Fibroblast of lung (primary cell): ENCODE measurements around the gene CREB3L1. TPM values are rescaled to one million over a fixed set of nuclear protein-coding genes. Genes with fewer than 3 reads are reported as not detected.

Source experiments
- DNase-seq, 2 donors: peaks; one replicate each; pipeline versions ENCODE4 v3.0.0 to v3.0.0-alpha.2; 2010; ENCODE audit warnings: low read depth in 2 of 2
- H2AFZ ChIP-seq: 2 replicates; pipeline ENCODE4 v1.5.1; 2012; ENCODE audit warnings: low read length, control low read depth, inconsistent platforms
- H3K27ac ChIP-seq: 2 replicates; pipeline ENCODE4 v1.5.1; 2011; ENCODE audit warnings: low read length, control low read depth; ENCODE audit not compliant: insufficient read depth
- H3K27me3 ChIP-seq: 2 replicates; pipeline ENCODE4 v1.5.1; 2011; ENCODE audit warnings: mild to moderate bottlenecking, low read length; ENCODE audit not compliant: control insufficient read depth, insufficient read depth
- H3K36me3 ChIP-seq: 2 replicates; pipeline ENCODE4 v1.5.1; 2011; ENCODE audit warnings: low read length; ENCODE audit not compliant: control insufficient read depth, insufficient read depth
- H3K4me1 ChIP-seq: 2 replicates; pipeline ENCODE4 v1.5.1; 2011; ENCODE audit warnings: low read length; ENCODE audit not compliant: control insufficient read depth, insufficient read depth; ENCODE audit errors: extremely low read depth
- H3K4me2 ChIP-seq: 2 replicates; pipeline ENCODE4 v1.5.1; 2011; ENCODE audit warnings: low read length, control low read depth; ENCODE audit not compliant: insufficient read depth; ENCODE audit errors: extremely low read depth
- H3K4me3 ChIP-seq, 4 experiments: fragments of 200-600 bp in 1 of 4; sonication (generic) in 1 of 4; replicated peaks in 1 of 4; 2 replicates each; pipeline ENCODE4 v1.5.1; 2011 to 2016; ENCODE audit warnings: low read length in 4 of 4, low read depth in 3 of 4, mild to moderate bottlenecking in 3 of 4, control low read depth in 2 of 4, inconsistent platforms in 1 of 4, mixed read lengths in 1 of 4; ENCODE audit not compliant: insufficient read depth in 1 of 4; ENCODE audit errors: control extremely low read depth in 1 of 4
- H3K79me2 ChIP-seq: 2 replicates; pipeline ENCODE4 v1.5.1; 2012; ENCODE audit warnings: mild to moderate bottlenecking, low read length, inconsistent platforms; ENCODE audit not compliant: control insufficient read depth, insufficient read depth
- H3K9ac ChIP-seq: 2 replicates; pipeline ENCODE4 v1.5.1; 2011; ENCODE audit warnings: mild to moderate bottlenecking, low read length, control low read depth; ENCODE audit not compliant: insufficient read depth
- H3K9me3 ChIP-seq: 2 replicates; pipeline ENCODE4 v1.5.1; 2012; ENCODE audit warnings: low read depth, low read length; ENCODE audit not compliant: control insufficient read depth, insufficient read depth
- H4K20me1 ChIP-seq: 2 replicates; pipeline ENCODE4 v1.5.1; 2011; ENCODE audit warnings: low read length; ENCODE audit not compliant: control insufficient read depth, insufficient read depth; ENCODE audit errors: extremely low read depth
- CTCF ChIP-seq, 2 donors: IDR thresholded peaks in 1 of 2; conservative IDR thresholded peaks in 1 of 2; 1 replicate in 1 of 2; 2 replicates in 1 of 2; pipeline ENCODE4 v1.5.1; 2011 to 2012; ENCODE audit warnings: low read length in 2 of 2, control low read depth in 1 of 2, inconsistent platforms in 1 of 2, low read depth in 1 of 2, mild to moderate bottlenecking in 1 of 2
- EZH2 ChIP-seq: IDR thresholded peaks from 2 replicates; pipeline ENCODE4 v1.5.1; 2012; ENCODE audit warnings: low read length, control low read depth, mild to moderate bottlenecking; ENCODE audit errors: missing control alignments
- polyA plus RNA-seq, 2 donors: library from polyadenylated mRNA; depleted of rRNA in 1 of 2; stranded (reverse) in 1 of 2; unstranded in 1 of 2; fragments of >200 nt; gene quantifications; 2 replicates each; pipeline ENCODE4 v1.2.1, GENCODE V29; 2011 to 2012; ENCODE audit warnings: missing spikeins in 1 of 2
- total RNA-seq: library from RNA; depleted of rRNA; stranded (reverse); fragments of >200 nt; gene quantifications from 2 replicates; pipeline ENCODE4 v1.2.1, GENCODE V29; 2014

The CREB3L1 gene
- total and polyA plus RNA-seq, 2 donors (not counting 1 experiment from before 2014, with no cell fraction given) = 18.8 to 28.4 TPM

- TF ChIP-seq EZH2 = no peak
- no peak for TF ChIP-seq CTCF (conservative IDR thresholded peaks at IDR 0.05 in 1 of 2, IDR thresholded peaks at IDR 0.05 in 1 of 2; ENCODE audit: low read depth in 1 of 2, low read length in 2 of 2)
- Histone ChIP-seq H3K36me3 (no peaks in the 10 kb centered on the region), H3K27ac (no peak overlapping the region), H4K20me1 (no peaks in the 10 kb centered on the region), H3K4me1 (no peaks in the 10 kb centered on the region), H3K9me3 (no peaks in the 10 kb centered on the region), H3K79me2 (no peaks in the 10 kb centered on the region), H3K4me3 (no peak overlapping the region), H3K27me3 (no peaks in the 10 kb centered on the region), H2AFZ (no peak overlapping the region), H3K4me2 (no peak overlapping the region), H3K9ac (no peak overlapping the region)
- DNase-seq = no peak
Measured at GRCh38 chr11:46264976-46265375, 12.5 kb upstream of the CREB3L1 start.

GRCh38 chr11:46265764-46266163, 11.7 kb upstream of the CREB3L1 start:
- Histone ChIP-seq H3K9me3 (no peaks in the 10 kb centered on the region), H3K79me2 (no peaks in the 10 kb centered on the region), H3K36me3 (no peaks in the 10 kb centered on the region), H3K27ac (no peak overlapping the region), H3K4me3 (no peak overlapping the region), H2AFZ (no peak overlapping the region), H3K9ac (no peak overlapping the region), H3K27me3 (no peaks in the 10 kb centered on the region), H4K20me1 (no peaks in the 10 kb centered on the region), H3K4me2 (no peak overlapping the region), H3K4me1 (no peaks in the 10 kb centered on the region)
- no peak for DNase-seq
- TF ChIP-seq EZH2 (no peak), CTCF (conservative IDR thresholded peaks at IDR 0.05 in 1 of 2, IDR thresholded peaks at IDR 0.05 in 1 of 2; ENCODE audit: low read depth in 1 of 2, low read length in 2 of 2) (no peak)

GRCh38 chr11:46267930-46268329, 9.5 kb upstream of the CREB3L1 start:
- Histone ChIP-seq H3K4me3 (no peak overlapping the region), H3K36me3 (no peaks in the 10 kb centered on the region), H3K9ac (no peak overlapping the region), H2AFZ (no peak overlapping the region), H3K27me3 (no peaks in the 10 kb centered on the region), H4K20me1 (no peaks in the 10 kb centered on the region), H3K4me2 (no peak overlapping the region), H3K9me3 (no peaks in the 10 kb centered on the region), H3K79me2 (no peaks in the 10 kb centered on the region), H3K27ac (no peak overlapping the region), H3K4me1 (peaks cover 8% of the 10 kb centered on the region)
- TF ChIP-seq EZH2 (no peak), CTCF (conservative IDR thresholded peaks at IDR 0.05 in 1 of 2, IDR thresholded peaks at IDR 0.05 in 1 of 2; ENCODE audit: low read depth in 1 of 2, low read length in 2 of 2) (no peak)
- DNase-seq = no peak
